DND-41 (cell line): ENCODE results near the gene IFT27.

Source experiments
- ATAC-seq: fragments of 200-7000 bp; cut with Tn5 transposase; 3 replicates; pipeline ENCODE4 v1.9.1; 2021; ENCODE audit warnings: low read depth; ENCODE audit not compliant: insufficient read depth
- DNase-seq: peaks from one replicate; pipeline ENCODE4 v3.0.0-alpha.2; 2020
- H2AFZ ChIP-seq: 2 replicates; pipeline ENCODE4 v1.6.0; 2012; ENCODE audit warnings: low read depth, low read length
- H3K27ac ChIP-seq: 2 replicates; pipeline ENCODE4 v1.5.1; 2012; ENCODE audit warnings: low read length, inconsistent platforms
- H3K27me3 ChIP-seq: fragments of 200-600 bp; sonication (generic); 2 replicates; pipeline ENCODE4 v1.6.0; 2012; ENCODE audit warnings: low read length, mild to moderate bottlenecking, inconsistent platforms; ENCODE audit not compliant: insufficient read depth, poor library complexity
- H3K36me3 ChIP-seq: 2 replicates; pipeline ENCODE4 v1.5.1; 2012; ENCODE audit warnings: low read length, inconsistent platforms; ENCODE audit not compliant: insufficient read depth
- H3K4me1 ChIP-seq: 2 replicates; pipeline ENCODE4 v1.5.1; 2012; ENCODE audit warnings: mild to moderate bottlenecking, low read length; ENCODE audit not compliant: insufficient read depth
- H3K4me2 ChIP-seq: 2 replicates; pipeline ENCODE4 v1.6.0; 2012; ENCODE audit warnings: mild to moderate bottlenecking, moderate library complexity, low read length, inconsistent platforms; ENCODE audit not compliant: insufficient read depth
- H3K4me3 ChIP-seq, 2 experiments: fragments of 200-600 bp in 1 of 2; shearing (Covaris generic) in 1 of 2; 2 replicates each; pipeline ENCODE4 v1.5.1; 2012 to 2016; ENCODE audit warnings: inconsistent platforms in 2 of 2, low read length in 2 of 2, mild to moderate bottlenecking in 2 of 2, low read depth in 1 of 2, moderate library complexity in 1 of 2
- H3K79me2 ChIP-seq: 2 replicates; pipeline ENCODE4 v1.6.0; 2012; ENCODE audit warnings: low read length, inconsistent platforms; ENCODE audit not compliant: insufficient read depth
- H3K9ac ChIP-seq: 2 replicates; pipeline ENCODE4 v1.6.0; 2012; ENCODE audit warnings: low read depth, mild to moderate bottlenecking, inconsistent platforms, low read length, moderate library complexity
- H3K9me3 ChIP-seq: 2 replicates; pipeline ENCODE4 v1.5.1; 2012; ENCODE audit warnings: low read length, moderate library complexity, mild to moderate bottlenecking, inconsistent platforms; ENCODE audit not compliant: insufficient read depth, severe bottlenecking
- H4K20me1 ChIP-seq: 2 replicates; pipeline ENCODE4 v1.6.0; 2012; ENCODE audit warnings: low read length; ENCODE audit not compliant: insufficient read depth
- EZH2 ChIP-seq: IDR thresholded peaks from 3 replicates; pipeline ENCODE4 v1.6.1; 2012; ENCODE audit warnings: borderline replicate concordance, low read depth, mild to moderate bottlenecking, moderate library complexity, low read length, inconsistent platforms; ENCODE audit not compliant: severe bottlenecking
- TF ChIP-seq, protein P1 (sequence below): IDR thresholded peaks from 2 replicates; pipeline ENCODE4 v1.5.1; 2012; ENCODE audit warnings: borderline replicate concordance, low read length, moderate library complexity, mild to moderate bottlenecking; ENCODE audit not compliant: poor library complexity, severe bottlenecking; ENCODE audit errors: extremely low read depth

Gene IFT27

DNA sequence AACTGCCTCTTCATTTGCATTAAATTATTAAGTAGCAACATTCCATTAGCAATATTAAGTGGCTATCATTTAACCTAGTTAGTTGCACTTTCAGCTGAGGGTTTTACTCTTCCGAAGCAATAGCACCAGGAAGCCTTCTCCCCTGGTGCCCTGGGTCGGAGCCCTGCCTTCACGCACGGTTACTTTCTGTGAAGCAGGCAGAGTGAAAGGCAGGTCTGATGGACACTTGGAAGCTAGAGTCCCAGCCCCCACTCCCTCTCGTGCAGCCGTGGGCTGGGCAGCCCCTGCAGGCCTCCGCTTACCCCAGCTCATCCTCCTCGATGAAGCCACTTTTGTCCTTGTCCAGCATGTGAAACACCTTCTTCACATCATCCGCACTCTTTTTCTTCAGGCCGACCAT is 38.9 kb upstream of the IFT27 start:
- Histone ChIP-seq H3K27ac (no peak overlapping the region), H3K4me3 (no peak overlapping the region), H3K4me1 (no peaks in the 10 kb centered on the region), H3K36me3 (no peaks in the 10 kb centered on the region), H3K9ac (no peak overlapping the region), H3K4me2 (no peak overlapping the region), H3K9me3 (no peaks in the 10 kb centered on the region), H3K27me3 (peaks cover 58% of the 10 kb centered on the region), H4K20me1 (no peaks in the 10 kb centered on the region), H3K79me2 (no peaks in the 10 kb centered on the region), H2AFZ (no peak overlapping the region)
- TF ChIP-seq EZH2: no peak
- TF ChIP-seq, protein P1, sequence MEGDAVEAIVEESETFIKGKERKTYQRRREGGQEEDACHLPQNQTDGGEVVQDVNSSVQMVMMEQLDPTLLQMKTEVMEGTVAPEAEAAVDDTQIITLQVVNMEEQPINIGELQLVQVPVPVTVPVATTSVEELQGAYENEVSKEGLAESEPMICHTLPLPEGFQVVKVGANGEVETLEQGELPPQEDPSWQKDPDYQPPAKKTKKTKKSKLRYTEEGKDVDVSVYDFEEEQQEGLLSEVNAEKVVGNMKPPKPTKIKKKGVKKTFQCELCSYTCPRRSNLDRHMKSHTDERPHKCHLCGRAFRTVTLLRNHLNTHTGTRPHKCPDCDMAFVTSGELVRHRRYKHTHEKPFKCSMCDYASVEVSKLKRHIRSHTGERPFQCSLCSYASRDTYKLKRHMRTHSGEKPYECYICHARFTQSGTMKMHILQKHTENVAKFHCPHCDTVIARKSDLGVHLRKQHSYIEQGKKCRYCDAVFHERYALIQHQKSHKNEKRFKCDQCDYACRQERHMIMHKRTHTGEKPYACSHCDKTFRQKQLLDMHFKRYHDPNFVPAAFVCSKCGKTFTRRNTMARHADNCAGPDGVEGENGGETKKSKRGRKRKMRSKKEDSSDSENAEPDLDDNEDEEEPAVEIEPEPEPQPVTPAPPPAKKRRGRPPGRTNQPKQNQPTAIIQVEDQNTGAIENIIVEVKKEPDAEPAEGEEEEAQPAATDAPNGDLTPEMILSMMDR: no peak
- no peak for ATAC-seq
- DNase-seq: no peak

- no peak for TF ChIP-seq EZH2
- TF ChIP-seq, protein P1: no peak
- DNase-seq: no peak
- Histone ChIP-seq H3K4me2 (no peak overlapping the region), H3K36me3 (no peaks in the 10 kb centered on the region), H3K79me2 (no peaks in the 10 kb centered on the region), H4K20me1 (no peaks in the 10 kb centered on the region), H3K9ac (no peak overlapping the region), H3K27me3 (peaks cover 38% of the 10 kb centered on the region), H3K9me3 (no peaks in the 10 kb centered on the region), H2AFZ (no peak overlapping the region), H3K27ac (no peak overlapping the region), H3K4me1 (no peaks in the 10 kb centered on the region), H3K4me3 (no peak overlapping the region)
- ATAC-seq: no peak
Observed at GRCh38 chr22:36811094-36811800, 35.3 kb upstream of the IFT27 start.

- DNase-seq (no peak), ATAC-seq (no peak)
- Histone ChIP-seq H3K9ac (no peak overlapping the region), H4K20me1 (no peaks in the 10 kb centered on the region), H3K9me3 (no peaks in the 10 kb centered on the region), H3K27ac (no peak overlapping the region), H3K4me3 (no peak overlapping the region), H3K27me3 (peaks cover 20% of the 10 kb centered on the region), H3K4me2 (no peak overlapping the region), H3K36me3 (no peaks in the 10 kb centered on the region), H3K4me1 (no peaks in the 10 kb centered on the region), H3K79me2 (no peaks in the 10 kb centered on the region), H2AFZ (no peak overlapping the region)
- no peak for TF ChIP-seq EZH2
- TF ChIP-seq, protein P1: no peak
Observed at GRCh38 chr22:36809351-36809750, 33.4 kb upstream of the IFT27 start.
